Activated naive CD4-positive, alpha-beta T cell treated with anti-CD3 and anti-CD28 coated beads, Interleukin-2, amount 50 U/mL, for 24 hours (primary cell): ENCODE results near the gene TRIM40.

Experiments used
- H3K27ac Mint-ChIP-seq: one replicate; pipeline ENCODE4 v1.8.0; 2021; ENCODE audit warnings: mild to moderate bottlenecking, mixed read lengths
- H3K27me3 Mint-ChIP-seq: one replicate; pipeline ENCODE4 v1.8.0; 2021; ENCODE audit warnings: mixed read lengths
- H3K36me3 Mint-ChIP-seq: one replicate; pipeline ENCODE4 v1.8.0; 2021; ENCODE audit warnings: mixed read lengths
- H3K4me1 Mint-ChIP-seq: one replicate; pipeline ENCODE4 v1.8.0; 2021; ENCODE audit warnings: mixed read lengths
- H3K4me3 Mint-ChIP-seq: one replicate; pipeline ENCODE4 v1.8.0; 2021; ENCODE audit warnings: mild to moderate bottlenecking, mixed read lengths
- H3K9me3 Mint-ChIP-seq: one replicate; pipeline ENCODE4 v1.8.0; 2021; ENCODE audit warnings: mixed read lengths

The TRIM40 gene

DNA sequence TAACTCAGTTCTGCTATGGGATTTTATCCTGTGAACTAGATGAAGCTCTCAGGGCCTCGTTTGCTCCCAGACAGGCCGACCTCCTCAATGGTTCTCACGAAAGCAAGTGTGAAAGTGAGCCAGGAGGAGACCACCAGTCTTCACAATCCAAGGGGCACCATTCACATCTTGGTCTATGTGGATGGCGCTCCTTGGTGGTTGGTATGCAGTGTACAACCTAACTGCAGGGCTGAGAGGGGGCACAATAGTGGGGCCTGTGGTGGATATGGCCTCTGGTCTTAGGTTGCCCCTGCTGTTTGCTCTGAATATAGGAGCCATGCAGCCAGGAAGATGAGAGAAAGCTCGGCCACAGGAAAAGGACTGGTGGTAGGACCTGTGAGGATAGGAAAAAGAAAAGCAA lies 52.6 kb downstream of the TRIM40 start:
- H3K27ac Mint-ChIP-seq: peak overlapping the region; percentile 44
- peaks cover 14% of the 10 kb centered on the region for H3K36me3 Mint-ChIP-seq
- H3K4me3 Mint-ChIP-seq: no peak overlapping the region
- no peaks in the 10 kb centered on the region for H3K9me3 Mint-ChIP-seq
- H3K27me3 Mint-ChIP-seq: no peaks in the 10 kb centered on the region
- H3K4me1 Mint-ChIP-seq: no peaks in the 10 kb centered on the region

DNA sequence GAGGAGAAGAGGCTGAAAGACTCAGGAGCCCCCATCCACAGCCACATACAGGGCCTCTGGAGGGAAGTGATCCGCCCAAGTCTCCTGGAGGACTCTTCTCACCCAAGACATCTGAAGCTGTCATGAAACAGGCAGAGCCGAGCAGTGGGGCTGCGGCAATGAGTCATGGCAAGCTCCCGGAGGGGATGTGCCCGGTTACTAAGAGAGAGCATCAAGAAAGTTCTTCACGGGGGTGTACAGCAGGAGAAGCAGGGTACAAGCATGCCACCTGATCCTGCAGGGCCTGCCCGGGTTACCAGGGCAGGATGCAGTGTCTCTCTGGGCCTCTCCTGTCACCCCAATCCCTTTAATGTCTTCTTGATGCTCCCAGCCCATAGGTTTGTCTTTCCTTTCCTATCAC lies 56.1 kb downstream of the TRIM40 start:
- Mint-ChIP-seq H3K36me3 (peaks cover 9% of the 10 kb centered on the region), H3K9me3 (no peaks in the 10 kb centered on the region), H3K27me3 (no peaks in the 10 kb centered on the region), H3K27ac (peak overlapping the region; percentile 23), H3K4me1 (no peaks in the 10 kb centered on the region), H3K4me3 (no peak overlapping the region)

DNA sequence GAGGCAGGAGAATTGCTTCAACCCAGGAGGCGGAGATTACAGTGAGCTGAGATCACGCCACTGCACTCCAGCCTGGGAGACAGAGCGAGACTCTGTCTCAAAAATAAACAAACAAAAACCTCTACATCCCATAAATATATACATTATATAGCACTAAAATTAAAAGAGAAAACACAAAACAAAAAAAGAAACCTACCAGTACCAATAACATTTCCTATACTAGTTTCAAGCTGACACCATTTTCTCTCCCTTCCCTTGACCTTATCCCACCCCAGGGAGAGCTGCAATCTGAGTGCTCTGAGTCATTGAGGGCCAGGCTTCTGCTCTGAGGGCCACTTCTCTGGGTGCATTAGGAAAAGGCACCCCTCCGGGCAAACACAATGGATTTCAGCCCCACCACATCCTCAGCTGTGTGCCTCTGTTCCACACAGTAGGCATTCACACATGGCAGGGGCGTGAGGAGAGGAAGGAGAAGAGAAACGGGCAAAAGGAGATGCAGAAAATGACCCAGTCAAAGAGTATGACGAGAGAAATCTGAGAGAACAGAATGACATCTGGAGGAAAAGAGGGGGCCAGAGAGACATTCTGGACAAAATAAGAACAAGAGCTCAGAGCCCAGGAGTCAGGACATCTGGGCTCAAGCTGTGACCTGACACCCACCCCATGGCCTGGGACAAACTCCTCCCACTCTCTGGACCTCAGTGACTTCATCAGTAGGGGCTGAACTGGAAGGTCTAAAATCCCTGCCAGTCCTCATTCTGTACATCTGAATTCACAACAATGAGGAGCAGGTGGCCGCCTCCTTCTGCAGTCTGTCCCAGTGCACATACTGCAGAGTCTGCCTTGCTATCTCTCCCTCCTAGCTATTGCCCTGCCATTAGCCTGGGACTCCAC lies 59.1 kb downstream of the TRIM40 start:
- Mint-ChIP-seq H3K4me1 (no peaks in the 10 kb centered on the region), H3K4me3 (no peak overlapping the region), H3K27me3 (no peaks in the 10 kb centered on the region), H3K9me3 (no peaks in the 10 kb centered on the region), H3K27ac (no peak overlapping the region), H3K36me3 (peaks cover 9% of the 10 kb centered on the region)

DNA sequence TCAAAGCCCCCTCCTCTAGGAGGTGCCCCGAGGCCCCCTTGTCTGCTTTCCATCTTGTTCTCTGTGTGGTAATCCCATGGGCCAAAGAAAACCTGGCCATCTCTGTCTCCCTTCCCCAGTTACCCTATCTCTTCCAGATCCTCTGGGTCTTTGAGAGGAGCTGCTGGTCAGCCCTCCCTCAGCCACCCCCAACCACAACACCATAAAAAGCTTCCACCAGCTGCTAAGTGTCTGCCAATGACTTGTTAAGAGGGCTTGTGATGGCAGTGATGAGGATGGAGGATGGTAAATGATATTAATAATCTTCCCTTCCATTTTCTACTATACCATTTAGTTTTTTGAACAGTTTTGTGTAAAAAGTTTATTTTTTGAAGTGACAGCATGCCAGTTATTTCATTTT lies 60.0 kb downstream of the TRIM40 start:
- no peaks in the 10 kb centered on the region for H3K9me3 Mint-ChIP-seq
- no peak overlapping the region for H3K4me3 Mint-ChIP-seq
- peaks cover 5% of the 10 kb centered on the region for H3K4me1 Mint-ChIP-seq
- H3K27me3 Mint-ChIP-seq: no peaks in the 10 kb centered on the region
- peaks cover 13% of the 10 kb centered on the region for H3K36me3 Mint-ChIP-seq
- no peak overlapping the region for H3K27ac Mint-ChIP-seq

DNA sequence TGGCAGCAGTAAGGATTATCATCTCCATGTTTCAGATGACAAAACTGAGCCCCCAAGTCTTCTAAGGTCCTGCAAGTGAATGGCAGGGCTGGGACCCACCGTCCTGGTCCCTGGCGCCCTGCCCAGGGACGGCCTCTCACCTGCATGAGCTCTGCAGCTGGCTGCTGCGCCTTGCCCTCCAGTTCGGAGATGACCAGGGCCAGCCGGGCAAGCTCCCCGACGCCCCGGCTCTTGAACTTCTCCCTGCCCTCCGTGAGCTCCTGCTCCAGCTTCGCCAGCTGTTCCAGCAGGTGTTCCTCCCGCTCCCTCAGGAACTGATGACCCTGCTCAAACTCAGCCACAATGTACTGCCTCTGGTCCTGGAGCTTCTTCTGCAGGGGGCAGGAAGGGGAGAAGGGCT lies 60.4 kb downstream of the TRIM40 start:
- Mint-ChIP-seq H3K36me3 (peaks cover 14% of the 10 kb centered on the region), H3K27me3 (no peaks in the 10 kb centered on the region), H3K9me3 (no peaks in the 10 kb centered on the region), H3K4me1 (peaks cover 9% of the 10 kb centered on the region), H3K27ac (no peak overlapping the region), H3K4me3 (no peak overlapping the region)
